HepG2 (cell line): ENCODE measurements around the gene CTCF. TPM values are rescaled to one million over a fixed set of nuclear protein-coding genes. Genes with fewer than 3 reads are reported as not detected.

Experiments
- ARNT ChIP-seq: fragments of 450-650 bp; IDR thresholded peaks from 2 replicates; pipeline ENCODE4 v1.6.1; 2017
- ATAD3A ChIP-seq: sonication (generic); formaldehyde crosslinking; IDR thresholded peaks from 2 replicates; pipeline ENCODE4 v1.4.0; 2020; ENCODE audit warnings: missing genetic modification reagents
- ATF2 ChIP-seq: sonication (generic); formaldehyde crosslinking; IDR thresholded peaks from 2 replicates; pipeline ENCODE4 v1.4.0; 2020; ENCODE audit warnings: missing genetic modification reagents
- CBX1 ChIP-seq: IDR thresholded peaks from one replicate; pipeline ENCODE4 v1.6.1; 2016; ENCODE audit warnings: antibody characterized with exemption, low read depth
- CENPT ChIP-seq: sonication (generic); formaldehyde crosslinking; IDR thresholded peaks from 2 replicates; pipeline ENCODE4 v1.8.0; 2022; ENCODE audit warnings: low read depth, mild to moderate bottlenecking, moderate library complexity, missing genetic modification reagents
- E2F5 ChIP-seq: sonication (generic); formaldehyde crosslinking; conservative IDR thresholded peaks from 2 replicates; pipeline ENCODE4 v1.4.0; 2020; ENCODE audit warnings: missing genetic modification reagents
- ETS1 ChIP-seq: sonication (generic); formaldehyde crosslinking; IDR thresholded peaks from 2 replicates; pipeline ENCODE4 v1.4.0; 2020; ENCODE audit warnings: missing genetic modification reagents
- MYPOP ChIP-seq: sonication (generic); formaldehyde crosslinking; IDR thresholded peaks from 2 replicates; pipeline ENCODE4 v1.8.1; 2023; ENCODE audit warnings: mild to moderate bottlenecking, moderate library complexity, missing genetic modification reagents
- RFX3 ChIP-seq: IDR thresholded peaks from 2 replicates; pipeline ENCODE4 v1.6.1; 2016; ENCODE audit warnings: missing biosample characterization, missing genetic modification reagents
- TFDP1 ChIP-seq: IDR thresholded peaks from 2 replicates; pipeline ENCODE4 v1.6.1; 2016; ENCODE audit warnings: missing compliant biosample characterization, missing genetic modification reagents, borderline replicate concordance
- TMF1 ChIP-seq: sonication (generic); formaldehyde crosslinking; IDR thresholded peaks from 2 replicates; pipeline ENCODE4 v1.8.1; 2022; ENCODE audit warnings: low read depth, missing genetic modification reagents
- ZFP36 ChIP-seq: fragments of 150-350 bp; IDR thresholded peaks from 2 replicates; pipeline ENCODE4 v1.6.1; 2018; ENCODE audit warnings: borderline replicate concordance, low read length, low read depth; ENCODE audit not compliant: partially characterized antibody
- ZNF275 ChIP-seq: sonication (generic); formaldehyde crosslinking; IDR thresholded peaks from 2 replicates; pipeline ENCODE4 v1.8.0; 2022; ENCODE audit warnings: missing genetic modification reagents, mild to moderate bottlenecking, inconsistent platforms, borderline replicate concordance
- ZNF354B ChIP-seq: sonication (generic); formaldehyde crosslinking; IDR thresholded peaks from 2 replicates; pipeline ENCODE4 v1.8.0; 2022; ENCODE audit warnings: mild to moderate bottlenecking, missing genetic modification reagents
- ZNF513 ChIP-seq: sonication (generic); formaldehyde crosslinking; conservative IDR thresholded peaks from 2 replicates; pipeline ENCODE4 v1.5.0; 2020; ENCODE audit warnings: missing genetic modification reagents
- ZNF660 ChIP-seq: sonication (generic); formaldehyde crosslinking; IDR thresholded peaks from 2 replicates; pipeline ENCODE4 v1.5.1; 2020; ENCODE audit warnings: mild to moderate bottlenecking, low read depth, missing genetic modification reagents, borderline replicate concordance
- ZNF772 ChIP-seq: sonication (generic); formaldehyde crosslinking; IDR thresholded peaks from 2 replicates; pipeline ENCODE4 v1.5.0; 2020; ENCODE audit warnings: mild to moderate bottlenecking, missing genetic modification reagents
- ZSCAN5A ChIP-seq: sonication (generic); formaldehyde crosslinking; IDR thresholded peaks from 2 replicates; pipeline ENCODE4 v1.8.0; 2022; ENCODE audit warnings: mild to moderate bottlenecking, missing genetic modification reagents, borderline replicate concordance
- polyA plus RNA-seq, 8 experiments: library from polyadenylated mRNA; depleted of rRNA in 3 of 8; stranded (reverse) in 7 of 8; unstranded in 1 of 8; fragments of >200 nt; fragmentation: Illumina TruSeq in 4 of 8; extraction: Trizol in 4 of 8; gene quantifications; 2 replicates each; pipeline versions ENCODE4 v1.2.1 to v1.2.3, GENCODE V29; 2011 to 2016; ENCODE audit warnings: low read depth in 4 of 8, missing spikeins in 1 of 8, mixed read lengths in 1 of 8; ENCODE audit not compliant: insufficient read depth in 1 of 8
- total RNA-seq, 5 experiments: library from RNA; depleted of rRNA; stranded (reverse); fragments of >200 nt; fragmentation: Illumina TruSeq; extraction: Trizol; gene quantifications; 2 replicates each; pipeline ENCODE4 v1.2.3, GENCODE V29; 2016; ENCODE audit warnings: low read depth in 1 of 5

CTCF gene
- total and polyA plus RNA-seq, 2 of the 13 experiments (the other 11 are each of a cell fraction or from before 2014, with no cell fraction given), result 19.5 to 37.5 TPM

GRCh38 chr16:67562918-67563707 is 787 bp downstream of the CTCF start (continued):
- no peak for TF ChIP-seq ARNT
- peak; percentile 89 for TF ChIP-seq CENPT (CRISPR knock-in tag)
- no peak for TF ChIP-seq RFX3
- TF ChIP-seq ZFP36, result no peak
- TF ChIP-seq MYPOP (CRISPR knock-in tag), result peak; percentile 84
- peak; percentile 73 for TF ChIP-seq TMF1 (CRISPR knock-in tag)
- TF ChIP-seq ATAD3A (CRISPR knock-in tag), result no peak
- TF ChIP-seq ETS1, result 0 out of 2 replicates have a peak, but pooled peaks have one; percentile 34
- TF ChIP-seq E2F5 (CRISPR knock-in tag), result 0 out of 2 replicates have a peak, but pooled peaks have one; percentile 3
- peak; percentile 93; the same call in 1 of the 2 replicates for TF ChIP-seq ZNF513 (CRISPR knock-in tag)
- TF ChIP-seq ATF2 (CRISPR knock-in tag), result no peak
- peak; percentile 81; the same call in 1 of the 2 replicates for TF ChIP-seq ZNF772 (CRISPR knock-in tag)
- TF ChIP-seq TFDP1 (CRISPR knock-in tag), result no peak
- TF ChIP-seq ZNF354B (CRISPR knock-in tag), result no peak
- TF ChIP-seq CBX1, result no peak
- no peak for TF ChIP-seq ZNF660 (CRISPR knock-in tag)
- peak; percentile 68; the same call in 1 of the 2 replicates for TF ChIP-seq ZNF275 (CRISPR knock-in tag)
- no peak for TF ChIP-seq ZSCAN5A (CRISPR knock-in tag)
